Vagina (tissue), 2 donors: ENCODE data around the gene PSMD6.

ENCODE experiments used
- POLR2A ChIP-seq, 2 donors: fragments of 450-650 bp; IDR thresholded peaks; one replicate each; pipeline ENCODE4 v1.6.1; 2017; ENCODE audit warnings: antibody characterized with exemption in 2 of 2, mild to moderate bottlenecking in 2 of 2, moderate library complexity in 2 of 2
- POLR2AphosphoS5 ChIP-seq, 2 donors: sonication (generic); formaldehyde crosslinking; IDR thresholded peaks; one replicate each; pipeline ENCODE4 v1.9.0; 2017; ENCODE audit warnings: antibody characterized with exemption in 2 of 2, mild to moderate bottlenecking in 2 of 2, low read depth in 1 of 2; ENCODE audit not compliant: insufficient read depth in 1 of 2
- TF ChIP-seq, protein P1 (sequence below), 3 experiments: fragments of 450-650 bp in 2 of 3; fragments of 200-600 bp in 1 of 3; sonication (generic) in 1 of 3; IDR thresholded peaks; one replicate each; pipeline ENCODE4 v1.5.1; 2017 to 2019; ENCODE audit warnings: antibody characterized with exemption in 3 of 3, mild to moderate bottlenecking in 2 of 3, moderate library complexity in 2 of 3

DNA sequence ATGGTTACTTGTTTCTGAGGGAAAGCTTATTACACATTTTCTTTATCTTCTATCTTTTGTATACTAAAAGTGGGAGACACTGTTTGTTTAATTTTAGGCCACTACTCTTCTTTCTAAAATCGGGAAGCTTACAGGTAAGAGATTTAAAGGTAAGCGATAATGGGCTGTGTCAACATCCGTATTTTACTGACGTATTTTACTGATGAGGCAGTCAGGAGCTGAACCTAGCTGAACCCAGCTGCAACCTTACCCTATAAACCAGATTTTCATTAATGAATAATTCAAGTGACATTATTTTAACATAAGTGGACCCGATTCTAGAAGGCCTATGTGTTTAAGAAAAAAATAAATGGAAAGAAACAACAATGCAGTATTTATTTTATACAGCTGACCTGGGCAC is 13.1 kb downstream of the PSMD6 start:
- TF ChIP-seq POLR2AphosphoS5 (IDR thresholded peaks at IDR 0.05; ENCODE audit: insufficient read depth in 1 of 2, low read depth in 1 of 2) (no peak), POLR2A (IDR thresholded peaks at IDR 0.05) (no peak)
- TF ChIP-seq, protein P1, sequence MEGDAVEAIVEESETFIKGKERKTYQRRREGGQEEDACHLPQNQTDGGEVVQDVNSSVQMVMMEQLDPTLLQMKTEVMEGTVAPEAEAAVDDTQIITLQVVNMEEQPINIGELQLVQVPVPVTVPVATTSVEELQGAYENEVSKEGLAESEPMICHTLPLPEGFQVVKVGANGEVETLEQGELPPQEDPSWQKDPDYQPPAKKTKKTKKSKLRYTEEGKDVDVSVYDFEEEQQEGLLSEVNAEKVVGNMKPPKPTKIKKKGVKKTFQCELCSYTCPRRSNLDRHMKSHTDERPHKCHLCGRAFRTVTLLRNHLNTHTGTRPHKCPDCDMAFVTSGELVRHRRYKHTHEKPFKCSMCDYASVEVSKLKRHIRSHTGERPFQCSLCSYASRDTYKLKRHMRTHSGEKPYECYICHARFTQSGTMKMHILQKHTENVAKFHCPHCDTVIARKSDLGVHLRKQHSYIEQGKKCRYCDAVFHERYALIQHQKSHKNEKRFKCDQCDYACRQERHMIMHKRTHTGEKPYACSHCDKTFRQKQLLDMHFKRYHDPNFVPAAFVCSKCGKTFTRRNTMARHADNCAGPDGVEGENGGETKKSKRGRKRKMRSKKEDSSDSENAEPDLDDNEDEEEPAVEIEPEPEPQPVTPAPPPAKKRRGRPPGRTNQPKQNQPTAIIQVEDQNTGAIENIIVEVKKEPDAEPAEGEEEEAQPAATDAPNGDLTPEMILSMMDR (IDR thresholded peaks at IDR 0.05): no peak
